Measurements from ENCODE around the gene PLD3.

GRCh38 chr19:40335101-40335500, 13.4 kb upstream of the PLD3 start:
- no peak for TF ChIP-seq CTCF (IDR thresholded peaks at IDR 0.05; ENCODE audit: extremely low read depth in 1 of 2, insufficient read depth in 1 of 2, low read depth in 1 of 2, low read length in 2 of 2)
- no peak for TF ChIP-seq POLR2AphosphoS5 (IDR thresholded peaks at IDR 0.05; ENCODE audit: insufficient read depth, low read depth, low read length)
- TF ChIP-seq JUN (IDR thresholded peaks at IDR 0.05; ENCODE audit: borderline replicate concordance, insufficient read depth, insufficient read length, low read depth), result no peak
- TF ChIP-seq EZH2 (IDR thresholded peaks at IDR 0.05; ENCODE audit: borderline replicate concordance, low read depth, low read length, severe bottlenecking), result no peak
- no peak for TF ChIP-seq MAX (IDR thresholded peaks at IDR 0.05; ENCODE audit: insufficient read depth, insufficient read length)

Measured in endothelial cell of umbilical vein (primary cell).